ENCODE measurements around the gene KANSL2.

DNA sequence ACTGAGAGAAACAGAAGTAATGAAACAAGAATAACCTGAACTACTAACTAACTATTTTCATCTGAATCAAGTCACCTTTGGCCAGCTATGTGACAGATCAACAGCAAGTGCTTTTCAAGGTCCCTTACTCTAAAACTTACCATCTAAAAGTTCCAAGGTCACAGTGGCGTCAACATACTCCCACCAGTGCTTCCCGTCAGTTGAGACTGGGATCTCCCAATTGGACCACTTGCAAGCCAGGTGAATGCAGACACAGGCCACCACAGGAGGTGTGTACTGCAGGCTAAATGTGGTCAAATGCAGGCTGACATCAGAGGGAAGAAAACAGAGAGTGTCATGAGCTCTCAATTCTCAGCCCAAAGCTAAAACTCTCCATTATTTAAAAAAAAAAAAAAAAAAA lies 13.8 kb upstream of the KANSL2 start:
- TF ChIP-seq, protein P1, sequence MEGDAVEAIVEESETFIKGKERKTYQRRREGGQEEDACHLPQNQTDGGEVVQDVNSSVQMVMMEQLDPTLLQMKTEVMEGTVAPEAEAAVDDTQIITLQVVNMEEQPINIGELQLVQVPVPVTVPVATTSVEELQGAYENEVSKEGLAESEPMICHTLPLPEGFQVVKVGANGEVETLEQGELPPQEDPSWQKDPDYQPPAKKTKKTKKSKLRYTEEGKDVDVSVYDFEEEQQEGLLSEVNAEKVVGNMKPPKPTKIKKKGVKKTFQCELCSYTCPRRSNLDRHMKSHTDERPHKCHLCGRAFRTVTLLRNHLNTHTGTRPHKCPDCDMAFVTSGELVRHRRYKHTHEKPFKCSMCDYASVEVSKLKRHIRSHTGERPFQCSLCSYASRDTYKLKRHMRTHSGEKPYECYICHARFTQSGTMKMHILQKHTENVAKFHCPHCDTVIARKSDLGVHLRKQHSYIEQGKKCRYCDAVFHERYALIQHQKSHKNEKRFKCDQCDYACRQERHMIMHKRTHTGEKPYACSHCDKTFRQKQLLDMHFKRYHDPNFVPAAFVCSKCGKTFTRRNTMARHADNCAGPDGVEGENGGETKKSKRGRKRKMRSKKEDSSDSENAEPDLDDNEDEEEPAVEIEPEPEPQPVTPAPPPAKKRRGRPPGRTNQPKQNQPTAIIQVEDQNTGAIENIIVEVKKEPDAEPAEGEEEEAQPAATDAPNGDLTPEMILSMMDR (conservative IDR thresholded peaks at IDR 0.05; ENCODE audit: low read length): no peak
- no peak for TF ChIP-seq EZH2phosphoT487 (IDR thresholded peaks at IDR 0.05; ENCODE audit: borderline replicate concordance, low read depth, low read length)

All from OCI-LY7 (cell line).